Measurements from ENCODE around the gene DBP. TPM values are rescaled to one million over a fixed set of nuclear protein-coding genes. Genes with fewer than 3 reads are reported as not detected.
A peak's percentile ranks its signal among the peaks of the same experiment; 100 is the strongest.

The DBP gene
- total and polyA plus RNA-seq, 2 of the 13 experiments (the other 11 are each of a cell fraction or from before 2014, with no cell fraction given) = 1.7 to 5.8 TPM

- Histone ChIP-seq H3K79me2 (ENCODE audit: insufficient read depth, low read length) (no peaks in the 10 kb centered on the region), H3K9ac (ENCODE audit: insufficient read depth, low read depth, low read length) (no peak overlapping the region), H3K4me2 (ENCODE audit: low read depth, low read length) (no peak overlapping the region), H2AFZ (ENCODE audit: low read length) (no peak overlapping the region), H3K27me3 (ENCODE audit: control insufficient read depth in 1 of 2, insufficient read depth in 2 of 2, low read length in 2 of 2) (no peaks in the 10 kb centered on the region), H3K4me1 (ENCODE audit: insufficient read depth, low read length) (peaks cover 16% of the 10 kb centered on the region), H3K9me3 (ENCODE audit: low read length) (no peaks in the 10 kb centered on the region), H3K36me3 (replicated peaks in 1 of 2; ENCODE audit: control insufficient read depth in 1 of 2, insufficient read depth in 2 of 2, low read length in 2 of 2) (no peaks in the 10 kb centered on the region), H3K27ac (ENCODE audit: extremely low read length, insufficient read depth, low read length) (no peak overlapping the region), H4K20me1 (ENCODE audit: insufficient read depth, low read length) (no peaks in the 10 kb centered on the region), H3K4me3 (replicated peaks in 1 of 3; ENCODE audit: insufficient read depth in 1 of 3, low read depth in 2 of 3, low read length in 3 of 3) (no peak overlapping the region)
- 54% methylated on average over 12 of the region's 12 CpGs for whole genome bisulfite sequencing (ENCODE audit: low lambda C conversion rate)
- intact Hi-C loops (cut with micrococcal nuclease; ENCODE audit: unreplicated experiment) = no loop called here
- POLR2A ChIA-PET = no interaction called here
- BruUV-seq (replicated peaks) = no TSS peak
- in situ Hi-C loops (cut with HindIII; ENCODE audit: extremely low pct_ligation_motif_present, low pct_unique_long_range_greater_than_20kb) = no loop called here
- DNase-seq (ENCODE audit: low spot score) = peak; percentile 48
- CTCF ChIA-PET (ENCODE audit: low intra/inter-chr PET ratio, low total read pairs) = no interaction called here
- no peak for ATAC-seq
- no peak for FAIRE-seq
- TF ChIP-seq PRDM15 (CRISPR knock-in tag; IDR thresholded peaks at IDR 0.05) = peak; percentile 69; the same call in 1 of the 2 replicates
- TF ChIP-seq HMGXB3 (CRISPR knock-in tag; IDR thresholded peaks at IDR 0.05; ENCODE audit: borderline replicate concordance) = no peak
- no peak for TF ChIP-seq POLR2AphosphoS2 (IDR thresholded peaks at IDR 0.05; ENCODE audit: low read depth, low read length)
- TF ChIP-seq ZNF121 (CRISPR knock-in tag; IDR thresholded peaks at IDR 0.05) = peak; percentile 61
- peak; percentile 43; the same call in 1 of the 2 replicates for TF ChIP-seq SALL1 (CRISPR knock-in tag; IDR thresholded peaks at IDR 0.05)
- TF ChIP-seq MZF1 (CRISPR knock-in tag; IDR thresholded peaks at IDR 0.05; ENCODE audit: borderline replicate concordance) = no peak
- TF ChIP-seq TBX3 (IDR thresholded peaks at IDR 0.05; ENCODE audit: borderline replicate concordance) = peak; percentile 41; the same call in 1 of the 2 replicates
- no peak for TF ChIP-seq ZNF629 (CRISPR knock-in tag; conservative IDR thresholded peaks at IDR 0.05)
- peak; percentile 47; the same call in 1 of the 2 replicates for TF ChIP-seq ZMYM3 (CRISPR knock-in tag; IDR thresholded peaks at IDR 0.05)
- 0 out of 2 replicates have a peak, but pooled peaks have one; percentile 9 for TF ChIP-seq FOXP4 (CRISPR knock-in tag; IDR thresholded peaks at IDR 0.05)
- TF ChIP-seq SOX5 (CRISPR knock-in tag; IDR thresholded peaks at IDR 0.05; ENCODE audit: borderline replicate concordance) = peak; percentile 66; the same call in 1 of the 2 replicates
- peak; percentile 58 for TF ChIP-seq HNF4A (CRISPR knock-in tag; IDR thresholded peaks at IDR 0.05)
These were observed 13.9 kb upstream of the DBP start for GRCh38 chr19:48650974-48651682.

All from HepG2 (cell line).